GM18526 (cell line): ENCODE data around the gene SORCS2.

ENCODE experiments used
- POLR2A ChIP-seq: IDR thresholded peaks from 3 replicates; pipeline ENCODE4 v1.6.1; 2011; ENCODE audit not compliant: insufficient read length; ENCODE audit errors: extremely low read depth

SORCS2 gene

GRCh38 chr4:7371210-7371941 is 179.0 kb downstream of the SORCS2 start:
- no peak for TF ChIP-seq POLR2A

- TF ChIP-seq POLR2A, result no peak
Observed at GRCh38 chr4:7372673-7373072, 180.3 kb downstream of the SORCS2 start.

- TF ChIP-seq POLR2A, result no peak
Observed at GRCh38 chr4:7374571-7374970, 182.2 kb downstream of the SORCS2 start.

GRCh38 chr4:7375427-7375826 is 183.1 kb downstream of the SORCS2 start:
- TF ChIP-seq POLR2A, result no peak

- no peak for TF ChIP-seq POLR2A
Observed at GRCh38 chr4:7377223-7377865, 185.0 kb downstream of the SORCS2 start.

GRCh38 chr4:7379186-7379585 is 186.8 kb downstream of the SORCS2 start:
- no peak for TF ChIP-seq POLR2A

GRCh38 chr4:7379719-7380118 is 187.4 kb downstream of the SORCS2 start:
- TF ChIP-seq POLR2A, result no peak

- no peak for TF ChIP-seq POLR2A
Observed at GRCh38 chr4:7381221-7381889, 189.0 kb downstream of the SORCS2 start.

- TF ChIP-seq POLR2A, result no peak
Observed at GRCh38 chr4:7381890-7382633, 189.7 kb downstream of the SORCS2 start.

GRCh38 chr4:7382634-7383014 is 190.3 kb downstream of the SORCS2 start:
- TF ChIP-seq POLR2A, result no peak

GRCh38 chr4:7383266-7383665 is 190.9 kb downstream of the SORCS2 start:
- TF ChIP-seq POLR2A, result no peak

GRCh38 chr4:7384003-7384928 is 191.9 kb downstream of the SORCS2 start:
- TF ChIP-seq POLR2A, result no peak

GRCh38 chr4:7384929-7385890 is 192.9 kb downstream of the SORCS2 start:
- TF ChIP-seq POLR2A, result no peak
